Neuron (in vitro differentiated cells): ENCODE measurements around the gene SECTM1.

ENCODE experiments used
- H2AFZ ChIP-seq: one replicate; pipeline ENCODE4 v1.6.1; 2013; ENCODE audit warnings: low read depth, mild to moderate bottlenecking, inconsistent platforms, low read length, moderate library complexity
- H3K27me3 ChIP-seq: one replicate; pipeline ENCODE4 v1.6.1; 2013; ENCODE audit warnings: low read length; ENCODE audit not compliant: insufficient read depth
- H3K36me3 ChIP-seq: one replicate; pipeline ENCODE4 v1.6.1; 2013; ENCODE audit warnings: low read length; ENCODE audit not compliant: insufficient read depth
- H3K4me1 ChIP-seq: one replicate; pipeline ENCODE4 v1.6.1; 2013; ENCODE audit warnings: low read length; ENCODE audit not compliant: insufficient read depth
- H3K4me3 ChIP-seq: 2 replicates; pipeline ENCODE4 v1.5.1; 2013; ENCODE audit warnings: mild to moderate bottlenecking, low read length, moderate library complexity
- H3K9me3 ChIP-seq: one replicate; pipeline ENCODE4 v1.6.1; 2013; ENCODE audit warnings: low read length

The SECTM1 gene

DNA sequence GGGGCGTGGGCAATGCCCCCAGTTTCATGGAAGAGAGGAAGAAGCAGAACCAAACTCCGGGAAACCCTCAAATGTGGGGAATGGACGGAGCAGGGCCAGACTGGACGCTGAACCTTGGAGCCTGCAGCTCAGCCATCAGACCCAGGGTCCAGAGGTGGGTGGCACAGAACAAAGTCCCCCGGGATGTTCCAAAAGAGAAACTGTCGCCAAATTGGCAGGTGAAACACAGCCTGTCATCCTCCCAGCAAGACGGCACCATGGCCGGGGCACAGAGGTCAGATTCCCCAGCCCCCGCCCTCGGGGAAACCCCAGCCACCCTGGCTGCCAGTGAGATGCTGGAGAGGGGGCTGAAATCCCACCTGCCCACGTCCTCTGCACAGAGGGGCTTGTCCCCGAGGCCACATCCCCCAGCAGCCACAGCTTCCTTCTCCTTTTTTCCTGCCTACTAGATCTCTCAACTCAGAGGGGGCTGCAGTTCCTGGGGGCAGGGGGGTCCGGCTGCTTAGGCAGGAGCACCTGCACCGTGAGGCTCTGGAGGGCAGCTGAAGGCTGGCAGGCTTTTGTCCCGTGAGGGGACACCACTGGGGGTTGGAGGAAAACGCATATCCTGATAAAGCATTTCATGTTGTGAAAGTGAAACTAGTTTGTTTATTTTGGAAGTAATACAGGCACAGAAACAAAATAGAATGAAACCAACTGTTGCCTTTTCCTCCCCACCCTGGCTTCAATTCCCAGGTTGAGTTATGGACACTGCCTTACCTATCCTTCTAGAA, 1.2 kb upstream of the SECTM1 start:
- peaks cover 24% of the 10 kb centered on the region for H3K4me1 ChIP-seq
- peaks cover 10% of the 10 kb centered on the region for H3K9me3 ChIP-seq
- no peaks in the 10 kb centered on the region for H3K36me3 ChIP-seq
- peaks cover 60% of the 10 kb centered on the region for H3K27me3 ChIP-seq
- H3K4me3 ChIP-seq, result no peak overlapping the region
- H2AFZ ChIP-seq, result no peak overlapping the region

DNA sequence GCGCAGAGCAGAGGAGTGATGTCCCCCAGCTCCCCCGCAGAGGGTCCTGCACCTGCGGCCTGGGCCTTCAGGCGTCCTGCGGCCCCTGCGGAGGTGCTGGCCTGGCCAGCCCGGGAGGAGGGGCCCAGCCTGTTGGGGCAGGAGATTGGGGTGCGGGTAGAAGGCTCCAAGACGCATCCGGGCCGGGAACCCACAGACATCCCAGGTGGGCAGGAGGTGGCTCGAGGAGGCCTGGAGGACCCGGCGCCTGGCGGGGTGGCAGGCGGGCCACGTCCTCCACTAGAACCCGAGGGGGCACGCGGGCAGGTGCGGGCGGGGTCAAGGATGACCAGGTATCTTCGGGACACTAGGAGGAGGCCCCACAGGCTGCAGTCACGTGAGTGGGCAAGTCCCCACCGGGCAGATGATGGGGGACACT, 647 bp upstream of the SECTM1 start:
- Histone ChIP-seq H3K9me3 (peaks cover 10% of the 10 kb centered on the region), H3K27me3 (peaks cover 66% of the 10 kb centered on the region)

DNA sequence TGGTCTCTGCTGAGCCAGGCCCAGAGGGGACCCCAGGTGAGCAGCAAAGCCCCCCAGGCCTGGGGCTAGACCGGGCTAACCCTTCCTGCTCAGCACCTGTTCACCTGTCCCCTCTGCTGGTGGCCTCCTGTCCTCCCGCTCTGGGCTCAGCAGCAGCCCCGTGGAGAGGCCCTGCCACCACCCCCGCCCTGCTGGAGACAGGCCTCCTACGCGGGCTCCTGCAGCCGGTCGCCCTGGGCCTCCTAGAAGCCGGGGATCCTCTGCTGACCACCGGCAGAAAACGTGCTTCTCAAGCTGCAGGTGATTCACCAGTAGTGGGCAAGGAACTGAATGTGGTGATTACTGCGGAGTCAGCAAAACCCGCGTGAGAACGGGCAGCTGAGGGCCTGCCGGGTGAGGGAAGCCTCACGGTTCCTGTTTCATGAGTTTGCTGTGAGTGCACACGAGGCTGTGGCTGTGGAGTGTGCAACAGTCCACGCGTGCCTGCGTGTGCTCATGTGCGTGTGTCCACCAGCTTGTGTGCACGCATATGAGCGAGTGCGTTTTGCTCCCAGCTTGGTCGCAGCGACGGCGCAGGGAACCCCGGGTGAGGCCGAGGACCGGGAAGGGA, 792 bp downstream of the SECTM1 start:
- Histone ChIP-seq H3K36me3 (no peaks in the 10 kb centered on the region), H3K4me3 (no peak overlapping the region), H3K27me3 (peaks cover 79% of the 10 kb centered on the region), H3K9me3 (peaks cover 10% of the 10 kb centered on the region), H3K4me1 (peaks cover 22% of the 10 kb centered on the region), H2AFZ (no peak overlapping the region)

More for the DNA sequence above, 647 bp upstream of the SECTM1 start:
- peaks cover 22% of the 10 kb centered on the region for H3K4me1 ChIP-seq
- no peak overlapping the region for H2AFZ ChIP-seq
- H3K36me3 ChIP-seq, result no peaks in the 10 kb centered on the region
- no peak overlapping the region for H3K4me3 ChIP-seq

DNA sequence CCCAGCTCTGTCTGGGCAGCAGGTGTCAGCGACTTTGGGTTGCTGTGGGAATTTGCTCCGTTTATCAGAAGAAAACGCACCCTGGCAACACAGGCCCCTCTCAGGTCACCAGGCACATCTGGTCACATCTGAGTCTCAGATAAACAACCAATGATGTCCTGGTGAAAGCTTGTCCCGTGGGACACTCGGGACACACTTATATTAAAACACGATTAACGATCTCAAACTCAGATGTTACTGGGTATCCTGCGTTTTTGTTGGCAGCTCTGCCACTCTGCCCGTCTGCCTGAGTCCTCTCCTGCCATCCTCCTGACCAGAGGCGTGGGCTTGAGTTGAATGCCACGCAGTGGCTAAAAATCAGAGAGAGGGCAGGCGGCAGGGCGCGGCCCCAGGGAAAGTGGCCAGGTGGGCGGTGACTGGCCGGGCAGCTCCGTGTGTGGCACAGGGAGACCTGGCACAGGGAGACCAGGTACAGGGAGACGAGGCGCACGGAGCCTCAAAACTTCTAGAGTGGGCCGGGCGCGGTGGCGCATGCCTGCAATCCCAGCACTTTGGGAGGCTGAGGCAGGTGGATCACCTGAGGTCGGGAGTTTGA, 2.1 kb downstream of the SECTM1 start:
- H3K36me3 ChIP-seq, result no peaks in the 10 kb centered on the region
- peaks cover 84% of the 10 kb centered on the region for H3K27me3 ChIP-seq
- peaks cover 10% of the 10 kb centered on the region for H3K9me3 ChIP-seq
- no peak overlapping the region for H2AFZ ChIP-seq
- H3K4me3 ChIP-seq, result no peak overlapping the region
- peaks cover 29% of the 10 kb centered on the region for H3K4me1 ChIP-seq

DNA sequence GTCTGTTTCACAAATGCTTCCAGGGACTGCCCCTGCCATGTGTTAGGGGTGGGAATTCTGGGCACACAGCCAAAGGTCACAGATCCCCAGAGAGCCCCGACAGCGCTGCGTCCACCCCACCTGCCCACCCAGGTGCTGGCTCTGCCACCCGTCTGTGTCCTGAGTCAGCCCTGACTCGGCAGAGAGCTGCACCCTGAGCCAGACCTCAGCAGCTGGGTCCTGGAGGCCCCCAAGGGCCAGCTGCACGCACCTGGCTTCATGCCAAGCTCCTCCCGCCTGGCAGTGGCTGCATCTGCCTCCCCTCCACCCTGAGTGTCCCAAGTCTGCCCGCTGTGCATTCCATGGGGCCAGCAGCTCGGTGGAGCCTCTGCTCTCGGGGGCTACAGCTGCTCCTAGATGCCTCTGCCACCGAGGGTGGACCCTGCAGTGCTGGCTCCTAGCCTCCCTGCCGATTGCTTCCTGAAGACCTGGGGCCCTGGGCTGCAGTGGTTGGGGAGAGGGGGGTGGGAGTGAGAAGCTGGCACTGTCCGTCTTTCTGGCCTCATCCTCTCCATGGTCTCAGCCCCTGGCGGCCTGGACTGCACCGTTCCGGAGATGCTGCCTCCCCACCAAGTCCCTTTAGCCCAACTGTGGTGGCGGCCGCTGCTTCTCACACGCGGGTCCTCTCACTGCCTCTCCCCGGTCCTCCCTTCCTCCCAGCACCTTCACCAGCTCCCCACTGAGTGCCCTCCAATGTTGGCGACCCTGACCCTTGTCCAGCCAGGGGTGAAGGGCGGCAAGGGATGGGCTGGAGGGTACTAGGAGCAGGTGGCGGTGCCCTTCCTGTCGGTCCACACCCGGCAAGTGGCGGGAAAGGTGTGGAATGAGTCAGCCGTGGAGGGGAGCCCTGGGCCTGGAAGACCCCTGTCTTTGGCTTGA, 3.0 kb downstream of the SECTM1 start:
- H3K4me3 ChIP-seq, result no peak overlapping the region
- H3K36me3 ChIP-seq, result no peaks in the 10 kb centered on the region
- H3K4me1 ChIP-seq, result peaks cover 24% of the 10 kb centered on the region
- peaks cover 11% of the 10 kb centered on the region for H3K9me3 ChIP-seq
- H2AFZ ChIP-seq, result no peak overlapping the region
- H3K27me3 ChIP-seq, result peaks cover 88% of the 10 kb centered on the region

DNA sequence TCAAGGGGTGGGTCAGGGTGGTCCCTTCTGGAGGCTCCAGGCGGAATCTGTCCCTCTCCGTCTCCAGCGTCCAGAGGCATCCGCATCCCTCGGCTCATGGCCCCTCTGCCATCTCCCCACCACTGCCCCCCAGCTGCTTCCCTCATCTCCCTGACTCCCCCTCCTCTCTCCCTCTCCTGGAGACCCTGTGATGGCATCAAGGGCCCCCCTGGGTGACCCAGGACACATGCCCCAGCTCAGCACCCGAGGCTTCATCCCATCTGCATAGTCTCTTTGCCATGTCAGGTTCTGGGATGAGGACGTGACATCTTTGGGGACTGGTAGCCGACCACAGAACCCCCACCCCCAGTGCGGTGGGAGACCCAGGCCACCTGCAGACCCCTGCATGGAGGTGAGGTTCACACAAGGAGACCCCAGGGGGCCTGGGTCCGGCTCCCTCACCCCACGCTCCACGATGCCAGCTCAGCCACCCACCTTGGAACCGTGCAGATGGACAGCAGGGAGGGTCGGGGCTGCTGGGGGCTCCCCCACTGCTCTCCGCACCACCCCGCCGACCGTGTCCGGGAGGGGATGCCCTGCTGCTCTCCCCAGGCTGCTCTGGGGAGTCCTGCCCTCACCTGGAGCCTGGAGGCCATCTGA, 3.8 kb downstream of the SECTM1 start:
- peaks cover 86% of the 10 kb centered on the region for H3K27me3 ChIP-seq
- peaks cover 11% of the 10 kb centered on the region for H3K9me3 ChIP-seq
- no peak overlapping the region for H2AFZ ChIP-seq
- H3K36me3 ChIP-seq, result no peaks in the 10 kb centered on the region
- peaks cover 24% of the 10 kb centered on the region for H3K4me1 ChIP-seq
- no peak overlapping the region for H3K4me3 ChIP-seq

DNA sequence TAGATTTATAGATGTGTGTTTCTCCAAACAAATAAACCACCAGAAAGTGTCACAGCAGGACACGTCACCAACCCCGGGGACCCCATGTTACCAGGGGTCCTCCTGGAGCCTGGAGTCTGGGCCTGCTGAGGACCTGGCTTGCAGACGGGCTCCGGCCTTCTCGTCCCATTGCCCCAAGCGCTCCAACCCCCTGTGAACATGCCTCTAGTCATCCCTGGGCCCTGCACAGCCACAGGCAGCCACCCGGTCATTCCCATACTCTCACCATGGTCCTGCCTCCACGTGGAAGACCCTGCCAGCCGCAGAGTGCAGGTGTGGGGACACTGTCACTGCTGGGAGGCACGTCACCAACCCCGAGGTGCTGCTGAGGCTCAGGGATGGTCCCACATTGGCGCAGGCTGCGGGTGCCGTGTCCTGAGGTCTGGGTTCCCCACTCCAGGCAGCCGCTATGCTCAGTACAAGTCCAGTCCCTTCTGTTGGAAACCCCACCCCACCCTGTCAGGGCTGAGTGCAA, 4.5 kb downstream of the SECTM1 start:
- Histone ChIP-seq H3K27me3 (peaks cover 85% of the 10 kb centered on the region), H3K4me3 (no peak overlapping the region), H3K36me3 (no peaks in the 10 kb centered on the region), H3K9me3 (peaks cover 9% of the 10 kb centered on the region), H3K4me1 (peaks cover 17% of the 10 kb centered on the region), H2AFZ (no peak overlapping the region)

DNA sequence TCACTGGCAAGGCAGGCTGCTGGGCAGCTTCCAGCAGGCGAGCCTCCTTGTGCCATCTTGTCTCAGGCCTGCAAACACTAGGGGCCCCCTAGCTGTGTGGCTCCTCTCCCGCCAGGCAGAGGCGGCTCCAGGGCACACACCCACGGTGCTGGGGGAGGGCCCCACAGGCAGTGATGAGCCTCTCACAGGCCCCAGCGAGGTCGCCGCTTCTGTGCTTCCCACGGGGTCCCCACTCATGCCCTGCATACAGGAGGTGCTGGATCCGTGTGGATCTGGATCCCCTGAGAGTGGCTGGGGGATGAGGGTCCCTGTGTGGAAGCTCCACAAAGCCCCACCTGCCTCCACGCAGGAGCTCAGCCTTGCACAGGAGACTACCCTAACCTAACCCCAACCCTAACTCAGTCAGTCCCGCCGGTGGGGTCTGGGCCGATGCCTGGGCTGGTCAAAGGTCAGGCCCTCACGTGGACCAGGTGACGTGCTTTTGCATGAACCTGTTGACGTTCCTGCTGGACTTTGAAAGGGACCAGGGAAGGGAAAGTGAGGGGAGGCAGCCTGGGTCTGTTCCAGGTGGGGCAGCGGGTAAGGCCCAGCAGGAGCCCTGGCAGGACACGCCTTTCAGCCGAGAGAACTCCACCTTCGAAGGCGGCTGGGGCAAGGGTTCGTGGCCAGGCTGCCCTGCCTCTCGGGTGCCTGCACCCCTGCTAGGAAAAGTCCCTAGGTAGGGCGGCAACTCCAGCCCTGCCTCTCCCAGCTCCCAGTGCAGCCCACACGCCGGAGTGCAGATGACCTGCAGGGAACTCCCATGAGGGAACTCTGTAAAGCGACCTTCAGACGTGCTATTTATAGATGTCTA, 5.2 kb downstream of the SECTM1 start:
- H2AFZ ChIP-seq, result no peak overlapping the region
- no peaks in the 10 kb centered on the region for H3K36me3 ChIP-seq
- H3K9me3 ChIP-seq, result peaks cover 9% of the 10 kb centered on the region
- H3K27me3 ChIP-seq, result peaks cover 84% of the 10 kb centered on the region
- H3K4me3 ChIP-seq, result no peak overlapping the region
- peaks cover 15% of the 10 kb centered on the region for H3K4me1 ChIP-seq

DNA sequence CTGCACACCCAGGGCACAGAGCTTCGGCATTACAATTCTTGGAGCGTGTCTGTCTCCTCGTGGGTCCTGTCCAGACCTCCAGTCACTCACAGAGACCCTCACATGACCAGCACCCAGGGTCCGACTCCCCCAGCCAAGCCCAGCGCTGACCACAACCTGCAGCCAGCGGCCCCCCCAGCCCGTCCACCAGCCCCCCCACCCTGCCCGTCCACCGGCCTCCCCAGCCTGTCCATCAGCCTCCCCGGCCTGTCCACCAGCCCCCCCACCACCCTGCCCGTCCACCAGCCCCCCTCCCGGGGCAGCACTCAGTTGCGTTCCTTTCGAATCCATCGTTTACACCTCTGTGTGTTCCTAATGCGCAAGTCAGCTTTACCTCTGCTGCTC, 5.8 kb downstream of the SECTM1 start:
- Histone ChIP-seq H3K27me3 (peaks cover 81% of the 10 kb centered on the region), H3K4me1 (peaks cover 15% of the 10 kb centered on the region), H3K36me3 (no peaks in the 10 kb centered on the region), H3K4me3 (no peak overlapping the region), H3K9me3 (peaks cover 6% of the 10 kb centered on the region), H2AFZ (no peak overlapping the region)

DNA sequence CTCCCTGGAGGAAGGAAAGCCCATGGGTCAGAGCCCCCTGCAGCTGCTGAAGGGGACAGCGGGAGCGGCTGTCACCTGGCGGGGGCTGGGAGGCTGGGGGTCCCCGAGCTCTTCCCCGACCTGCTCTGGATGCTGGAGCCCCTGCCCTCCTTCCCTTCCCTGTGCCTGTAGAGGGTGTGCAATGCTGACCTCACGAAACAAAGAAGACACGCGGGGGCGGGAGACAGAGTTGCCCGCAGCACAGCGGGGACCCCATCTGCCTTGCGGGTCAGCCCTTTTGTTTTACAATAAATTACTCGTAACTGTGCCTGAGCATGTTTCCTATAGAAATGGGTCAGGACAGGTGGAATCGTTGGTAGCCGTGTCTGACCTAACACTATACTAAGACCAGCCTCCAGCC, 6.3 kb downstream of the SECTM1 start:
- peaks cover 78% of the 10 kb centered on the region for H3K27me3 ChIP-seq
- H3K9me3 ChIP-seq, result peaks cover 6% of the 10 kb centered on the region
- H3K4me1 ChIP-seq, result peaks cover 15% of the 10 kb centered on the region
- no peaks in the 10 kb centered on the region for H3K36me3 ChIP-seq
- H3K4me3 ChIP-seq, result no peak overlapping the region
- H2AFZ ChIP-seq, result no peak overlapping the region

DNA sequence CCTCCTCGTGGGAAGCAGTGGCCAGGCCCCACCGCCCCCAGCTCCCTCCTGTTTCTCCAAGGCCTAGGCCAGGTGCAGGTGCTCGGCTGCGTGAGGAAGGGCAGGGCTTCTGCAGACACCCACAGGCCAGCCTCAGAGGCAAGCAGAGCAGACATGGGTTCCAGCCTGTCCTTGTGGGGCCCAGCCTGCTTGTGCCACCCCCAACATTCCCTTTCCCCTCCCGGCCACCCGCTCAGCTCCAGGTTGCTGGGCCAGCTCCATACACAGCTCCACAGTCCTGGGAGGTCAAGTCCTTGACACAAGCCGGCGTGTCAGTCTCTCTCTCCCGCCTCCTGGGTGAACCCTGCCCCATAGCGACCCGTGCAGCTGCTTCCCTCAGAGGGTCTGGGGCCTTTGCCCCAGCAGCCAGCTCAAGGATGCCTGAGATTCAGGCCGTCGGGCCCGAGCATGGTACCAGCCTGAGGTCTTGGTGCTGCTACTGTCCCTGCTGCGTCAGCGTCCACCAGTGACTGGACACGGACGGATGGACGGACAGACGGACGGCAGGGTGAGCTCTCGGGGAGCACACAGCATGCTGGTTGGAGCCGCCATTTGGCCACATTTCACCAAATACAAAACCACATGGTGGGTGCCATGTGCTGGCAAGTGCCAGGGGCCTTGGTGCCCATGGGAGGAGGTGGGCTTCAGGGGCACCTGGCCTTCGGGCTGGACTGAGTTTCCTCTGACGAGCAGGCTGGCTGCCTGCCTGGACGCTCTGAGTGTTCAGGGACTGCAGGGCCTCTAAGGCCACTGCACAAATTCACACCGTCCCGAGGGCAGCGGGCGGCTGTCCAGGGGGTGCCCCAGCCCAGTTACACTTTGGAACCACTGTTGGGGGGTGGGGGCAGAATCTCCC, 8.0 kb downstream of the SECTM1 start:
- Histone ChIP-seq H3K27me3 (peaks cover 70% of the 10 kb centered on the region), H2AFZ (no peak overlapping the region), H3K4me1 (peaks cover 15% of the 10 kb centered on the region), H3K36me3 (no peaks in the 10 kb centered on the region), H3K4me3 (no peak overlapping the region), H3K9me3 (peaks cover 2% of the 10 kb centered on the region)
